GM18519 (cell line): Measurements from ENCODE around the gene MARCHF6.
"Not testable (repeated sequence)": the region's sequence is repeated elsewhere in the genome, so short reads cannot be mapped to it uniquely, and the experiment has no call there.

Source experiments
- ATAC-seq: cut with Tn5 transposase; IDR thresholded peaks from one replicate; pipeline ENCODE4 v1.9.1; 2021; ENCODE audit warnings: mild to moderate bottlenecking, moderate library complexity; ENCODE audit not compliant: unreplicated experiment, low FRiP score

Gene MARCHF6

DNA sequence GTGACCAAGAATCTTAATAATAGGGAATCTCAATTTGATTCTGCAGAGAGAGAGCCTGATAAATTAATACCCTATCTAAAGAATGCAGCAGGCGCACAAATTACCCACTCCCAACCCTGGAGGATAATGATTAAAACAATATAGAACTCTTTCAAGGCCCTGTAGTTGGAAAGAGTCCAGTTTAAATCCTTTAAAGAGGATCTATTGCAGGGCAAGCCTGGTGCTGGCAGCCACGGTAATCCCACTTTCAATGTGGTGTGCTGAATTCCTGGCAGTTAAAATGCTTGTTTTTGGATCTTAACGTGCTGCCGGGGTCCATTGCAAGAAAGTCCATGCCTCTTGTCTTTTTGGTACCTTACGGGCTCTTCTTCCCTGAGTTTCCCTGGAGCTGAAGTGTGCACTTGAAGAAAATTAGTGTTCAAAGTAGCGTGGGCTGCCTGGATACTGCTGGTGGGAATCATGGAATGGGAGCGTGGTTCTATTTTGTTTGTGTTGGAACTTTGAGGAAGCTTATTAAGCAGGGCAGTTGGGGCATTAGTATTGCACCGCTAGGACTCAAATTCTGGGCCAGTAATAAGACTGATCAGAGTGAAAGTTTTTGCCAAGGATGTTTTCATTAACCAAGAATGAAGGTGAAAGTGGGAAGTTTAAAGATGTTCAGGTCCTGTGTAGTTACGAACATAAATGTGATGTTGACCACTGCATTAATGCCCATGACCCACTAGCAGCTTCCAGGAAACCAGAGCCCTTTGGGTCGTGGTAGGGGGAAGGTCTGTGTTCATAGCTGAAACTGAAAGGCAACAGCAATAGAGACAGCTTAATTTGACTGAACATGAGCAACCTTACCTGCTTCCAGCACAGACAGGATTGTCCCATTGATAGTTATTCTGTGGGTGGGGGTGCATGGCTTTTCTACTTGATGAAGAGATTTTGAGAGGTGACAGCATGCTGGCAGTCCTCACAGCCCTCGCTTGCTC is 20.8 kb downstream of the MARCHF6 start:
- ATAC-seq: no peak

DNA sequence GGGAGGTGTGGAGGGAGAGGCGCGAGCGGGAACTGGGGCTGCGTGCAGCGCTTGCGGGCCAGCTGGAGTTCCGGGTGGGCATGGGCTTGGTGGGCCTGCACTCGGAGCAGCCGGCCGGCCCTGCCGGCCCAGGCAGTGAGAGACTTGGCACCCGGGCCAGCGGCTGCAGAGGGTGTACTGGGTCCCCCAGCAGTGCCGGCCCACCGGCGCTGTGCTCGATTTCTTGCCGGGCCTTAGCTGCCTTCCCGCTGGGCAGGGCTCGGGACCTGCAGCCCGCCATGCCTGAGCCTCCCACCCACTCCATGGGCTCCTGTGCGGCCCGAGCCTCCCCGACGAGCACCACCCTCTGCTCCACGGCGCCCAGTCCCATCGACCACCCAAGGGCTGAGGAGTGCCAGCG is 21.7 kb downstream of the MARCHF6 start:
- not testable (repeated sequence) for ATAC-seq

DNA sequence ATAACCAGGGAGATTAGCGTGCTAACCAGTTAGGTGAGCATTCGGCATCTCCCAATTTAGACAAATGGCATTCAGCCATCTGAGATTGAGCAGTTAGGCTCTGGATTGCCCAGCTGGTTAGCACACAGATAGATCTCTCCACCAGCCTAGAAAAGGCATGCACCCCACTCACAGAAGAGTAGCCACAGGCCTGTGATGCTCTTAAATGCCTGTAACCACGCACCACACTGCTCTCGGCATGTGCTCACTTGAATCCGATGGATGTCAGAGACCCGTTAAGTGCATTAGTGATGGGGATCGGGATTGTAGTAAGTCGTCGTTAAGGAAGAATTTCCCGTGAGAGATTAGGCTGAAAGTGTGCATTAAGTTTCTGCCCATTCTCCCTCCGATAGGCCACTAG is 23.0 kb downstream of the MARCHF6 start:
- ATAC-seq: no peak

DNA sequence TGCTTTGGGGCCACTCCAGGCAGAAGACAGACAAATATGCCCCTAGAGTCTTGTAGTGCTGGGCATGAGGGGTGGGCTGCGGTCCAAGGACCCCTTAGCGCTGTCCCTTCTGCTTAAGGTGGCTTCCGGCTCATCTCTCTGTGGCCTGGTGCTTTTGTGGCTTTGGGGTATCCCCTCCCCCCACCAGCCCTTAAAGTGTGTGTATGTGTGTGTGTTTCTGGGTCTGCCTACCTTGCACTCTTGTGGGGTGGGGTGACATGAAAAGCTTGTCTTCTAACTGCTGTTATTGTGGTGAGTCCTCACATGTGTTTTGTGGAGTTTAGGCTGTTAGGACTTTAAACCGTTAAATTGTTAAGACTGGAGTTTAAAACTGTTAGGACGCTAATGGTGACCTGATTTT is 23.6 kb downstream of the MARCHF6 start:
- ATAC-seq: no peak

DNA sequence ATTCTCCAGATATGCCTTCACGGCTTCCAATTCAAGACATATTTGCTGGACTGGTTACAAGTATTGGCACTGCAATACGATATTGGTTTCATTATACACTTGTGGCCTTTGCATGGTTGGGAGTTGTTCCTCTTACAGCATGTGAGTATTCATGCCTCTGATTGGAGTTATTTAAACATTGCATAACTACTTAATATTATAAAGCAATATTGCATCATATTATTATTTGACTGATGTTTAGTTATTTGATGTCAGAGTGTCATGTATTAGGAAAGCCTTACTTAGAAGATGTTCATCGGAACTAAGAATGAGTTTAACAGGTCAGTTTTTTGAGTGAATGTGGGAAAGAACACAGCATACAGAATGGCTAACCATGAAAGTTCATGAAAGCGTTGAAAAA is 28.3 kb downstream of the MARCHF6 start:
- ATAC-seq: no peak

DNA sequence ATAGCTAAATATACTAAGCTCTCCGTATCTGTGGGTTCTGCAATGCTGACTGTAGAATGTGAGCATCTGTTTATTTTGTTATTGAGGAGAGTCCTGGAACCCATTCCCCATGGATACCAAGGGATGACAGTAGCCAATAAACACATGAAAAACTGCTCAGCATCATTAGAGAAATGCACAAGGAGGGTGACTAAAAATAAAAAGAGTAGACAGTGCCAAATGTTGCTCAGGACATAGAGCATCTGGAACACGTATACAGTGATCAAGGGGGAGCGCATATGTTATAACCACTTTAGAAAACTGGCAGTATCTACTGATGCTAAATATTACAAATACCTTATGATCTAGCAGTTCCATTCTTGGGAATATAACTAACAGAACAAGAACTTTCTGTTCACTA is 31.0 kb downstream of the MARCHF6 start:
- no peak for ATAC-seq

DNA sequence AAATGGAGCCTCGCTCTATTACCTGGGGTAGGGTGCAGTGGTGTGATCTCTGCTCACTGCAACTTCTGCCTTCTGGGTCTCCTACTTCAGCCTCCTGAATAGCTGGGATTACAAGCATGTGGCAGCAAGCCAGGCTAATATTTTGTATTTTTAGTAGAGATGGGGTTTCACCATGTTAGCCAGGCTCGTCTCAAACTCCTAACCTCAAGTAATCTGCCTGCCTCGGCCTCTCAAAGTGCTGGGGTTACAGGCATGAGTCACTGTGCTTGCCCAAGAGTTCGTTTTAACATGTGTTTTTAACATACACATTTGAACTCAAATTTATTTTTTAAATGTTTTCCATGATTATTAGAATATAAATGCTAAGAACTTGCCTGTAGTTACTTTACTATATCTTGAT is 34.2 kb downstream of the MARCHF6 start:
- no peak for ATAC-seq

DNA sequence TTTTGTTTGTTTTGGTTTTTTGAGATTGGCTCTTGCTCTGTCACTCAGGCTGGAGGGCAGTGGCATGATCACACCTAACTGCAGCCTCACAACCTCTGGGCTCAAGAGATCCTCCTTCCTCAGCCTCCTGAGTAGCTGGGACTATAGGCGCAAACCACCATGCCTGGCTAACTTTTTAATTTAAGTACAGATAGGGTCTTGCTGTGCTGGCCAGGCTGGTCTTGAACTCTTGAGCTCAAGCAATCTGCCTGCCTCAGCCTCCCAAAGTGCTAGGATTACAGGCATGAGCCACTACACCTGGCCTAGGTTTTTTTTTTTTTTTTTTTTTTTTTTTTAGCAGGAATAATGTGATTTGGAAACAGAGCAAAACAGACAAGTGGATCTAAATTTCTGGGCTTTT is 37.6 kb downstream of the MARCHF6 start:
- no peak for ATAC-seq

DNA sequence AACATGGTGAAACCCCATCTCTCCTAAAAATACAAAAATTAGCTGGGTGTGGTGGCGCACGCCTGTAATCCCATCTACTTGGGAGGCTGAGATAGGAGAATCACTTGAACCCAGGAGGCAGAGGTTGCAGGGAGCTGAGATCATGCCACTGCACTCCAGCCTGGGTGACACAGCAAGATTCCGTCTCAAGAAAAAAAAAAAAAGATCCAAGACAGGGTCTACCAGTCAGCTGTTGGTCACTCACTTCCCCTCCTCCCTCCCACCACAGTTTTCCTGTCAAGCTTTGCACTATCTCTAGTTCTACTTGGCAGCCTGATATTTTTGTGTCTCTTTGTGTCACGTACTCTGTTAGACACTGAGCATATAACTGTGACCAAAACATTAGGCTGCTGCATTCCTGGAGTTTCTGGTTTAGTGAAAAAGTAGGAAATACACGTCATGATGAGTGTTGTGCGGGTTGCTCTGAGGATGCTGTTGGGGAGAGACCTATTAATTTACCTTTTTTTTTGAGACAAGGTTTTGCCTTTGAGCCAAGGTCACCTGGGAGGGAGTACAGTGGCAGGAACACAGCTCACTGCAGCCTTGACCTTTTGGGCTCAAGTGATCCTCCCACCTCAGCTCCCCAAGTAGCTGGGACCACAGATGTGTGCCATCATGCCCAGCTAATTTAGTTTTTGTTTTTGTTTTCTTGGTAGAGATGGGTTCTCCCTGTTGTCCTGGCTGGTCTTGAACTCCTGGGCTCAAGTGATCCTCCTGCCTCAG is 39.3 kb downstream of the MARCHF6 start:
- not testable (repeated sequence) for ATAC-seq

DNA sequence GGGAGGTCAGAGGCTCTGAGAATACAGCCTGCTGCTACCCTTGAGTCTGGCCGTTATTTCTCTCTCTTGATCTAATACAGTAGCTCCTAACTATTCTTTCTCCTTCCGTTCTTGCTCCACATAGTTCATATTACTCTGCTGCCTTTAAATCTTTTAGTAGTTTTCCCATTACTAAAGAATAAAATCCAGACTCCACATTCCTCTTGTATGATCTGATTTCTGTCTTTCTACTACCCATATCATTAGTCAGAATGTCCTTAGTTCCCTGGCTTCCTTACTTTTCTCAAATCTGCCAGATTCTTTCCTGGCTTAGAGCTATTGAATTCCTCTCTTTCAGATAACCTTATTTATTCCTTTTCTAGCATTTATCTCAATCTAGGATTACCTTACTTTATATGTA is 40.0 kb downstream of the MARCHF6 start:
- ATAC-seq: no peak

DNA sequence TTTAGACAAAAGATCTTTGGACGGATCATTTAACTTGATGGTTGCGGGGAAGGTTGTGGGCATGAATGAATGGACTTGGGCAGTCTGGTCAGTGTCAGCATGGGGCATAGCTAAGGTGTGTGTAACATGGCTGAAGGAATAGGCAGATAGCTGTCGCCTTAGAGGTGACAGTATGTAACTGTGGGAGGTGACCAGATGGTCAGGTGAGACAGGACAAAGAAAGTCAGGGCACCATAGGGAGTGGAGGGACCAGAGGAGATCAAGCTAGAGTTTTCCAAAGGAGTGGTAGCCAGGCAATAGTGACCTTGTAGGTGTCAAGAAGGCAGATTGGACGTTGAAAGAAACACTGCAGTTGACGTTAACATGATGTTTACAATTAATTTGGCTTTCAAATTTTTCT is 43.1 kb downstream of the MARCHF6 start:
- ATAC-seq: no peak

DNA sequence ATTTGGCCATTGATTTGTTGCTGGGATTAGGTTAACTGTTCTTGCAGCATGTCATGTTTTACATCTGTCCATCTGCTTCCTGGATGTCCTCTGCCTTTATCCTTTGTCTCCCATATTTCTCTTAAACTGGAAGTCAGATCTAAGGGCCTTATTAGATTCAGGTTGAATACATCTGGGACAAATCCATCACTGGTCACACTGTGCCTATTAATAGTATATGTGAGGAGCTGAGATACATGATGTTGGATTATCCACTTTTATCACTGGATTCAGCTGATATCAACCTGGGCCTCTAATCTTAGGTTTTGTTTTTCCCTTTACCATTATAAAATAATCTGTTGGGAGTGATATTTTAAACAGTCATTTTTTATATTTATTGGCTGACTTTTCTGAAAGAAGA is 46.3 kb downstream of the MARCHF6 start:
- no peak for ATAC-seq

DNA sequence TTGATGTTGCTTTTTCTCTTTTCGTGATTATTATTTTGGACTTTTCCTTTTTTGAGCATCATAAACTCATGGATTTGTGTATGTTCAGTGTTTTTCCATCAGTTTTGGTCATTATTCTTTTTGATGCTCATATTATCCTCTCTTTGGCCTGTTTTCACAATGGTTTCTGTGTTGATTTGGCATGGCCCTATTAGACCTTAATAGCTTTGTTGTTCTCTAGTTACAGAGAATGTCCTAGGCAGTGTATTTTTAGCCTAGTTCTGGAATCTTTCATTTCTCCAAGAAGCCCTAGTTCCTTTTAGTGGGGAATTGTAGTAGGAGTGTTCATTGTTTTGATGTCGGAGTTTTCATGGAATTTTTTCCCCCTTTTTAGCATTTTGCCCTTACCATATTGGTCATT is 46.9 kb downstream of the MARCHF6 start:
- ATAC-seq: no peak

DNA sequence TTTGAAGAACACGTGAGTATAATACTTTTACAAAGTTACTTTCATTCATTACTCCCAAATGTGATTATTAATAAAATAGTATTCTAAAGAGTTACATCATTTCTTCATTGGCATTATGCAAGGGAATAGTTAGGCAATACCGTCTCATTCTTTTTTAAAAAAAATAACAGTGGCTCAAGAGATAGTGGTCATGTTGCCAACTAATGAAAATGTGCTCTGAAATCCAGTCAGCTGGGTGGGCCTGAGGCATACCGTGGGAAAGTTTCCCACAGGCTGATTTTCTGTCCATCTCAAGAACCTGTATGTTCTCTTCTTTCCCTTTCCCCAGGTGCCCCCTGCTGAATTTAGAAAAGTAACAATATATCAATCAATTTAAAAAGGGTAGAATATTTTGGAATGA is 47.3 kb downstream of the MARCHF6 start:
- no peak for ATAC-seq

DNA sequence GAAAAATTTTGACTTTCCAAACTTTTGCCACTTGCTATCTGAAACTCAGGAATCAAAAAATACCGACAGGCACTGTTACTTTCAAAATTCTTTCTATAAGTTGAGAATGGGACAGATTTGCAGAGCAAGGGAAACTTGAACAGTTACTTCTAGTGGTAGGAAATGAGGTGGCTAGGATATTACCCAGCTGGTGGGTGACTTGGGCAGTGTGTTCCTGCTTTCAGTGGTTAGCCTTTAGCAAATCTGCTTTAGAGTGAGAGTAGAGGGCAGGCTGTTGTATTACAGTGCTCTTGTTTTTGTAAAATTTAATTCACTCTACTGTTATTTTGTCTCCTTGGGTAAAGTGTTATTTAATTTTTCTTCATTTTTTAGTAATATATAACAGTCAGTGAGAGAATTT is 48.0 kb downstream of the MARCHF6 start:
- ATAC-seq: peak; percentile 49
